Amniotic epithelial cell (primary cell): ENCODE measurements around the gene TSHZ3.

Experiments used
- DNase-seq: peaks from one replicate; pipeline ENCODE4 v3.0.0-alpha.2; 2010; ENCODE audit warnings: low read depth

Gene TSHZ3

DNA sequence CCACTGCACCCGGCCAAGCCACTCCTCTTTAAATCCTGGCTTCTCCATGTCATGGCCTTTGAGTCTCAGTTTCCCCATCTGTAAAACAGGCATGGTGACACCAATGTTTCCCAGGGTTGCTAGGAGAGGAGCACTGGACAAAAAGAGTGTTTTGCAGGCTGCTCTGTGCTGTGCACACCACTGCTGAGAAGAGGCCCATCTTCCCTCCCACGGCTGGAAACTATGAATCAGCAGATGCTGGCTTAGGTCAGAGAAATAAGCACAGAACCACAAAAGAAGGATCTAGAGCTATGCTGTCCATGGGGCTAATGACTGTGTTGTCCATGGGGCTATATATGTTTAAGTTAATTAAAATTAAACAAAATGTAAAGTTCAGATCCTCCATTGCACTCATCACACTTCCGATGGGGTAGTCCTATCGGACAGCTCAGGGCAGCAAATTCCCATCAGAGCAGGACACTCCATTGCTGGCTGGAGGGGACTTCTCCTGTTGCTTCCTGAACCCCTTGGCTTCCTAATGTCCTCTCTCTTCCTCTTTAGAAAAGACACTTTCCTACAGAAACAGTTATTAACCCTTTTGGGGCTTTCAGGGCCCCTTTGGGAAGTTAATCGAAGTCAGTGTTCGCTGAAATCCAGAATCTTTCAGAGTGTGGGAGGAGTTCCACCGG lies 37.1 kb downstream of the TSHZ3 start:
- DNase-seq, result peak; percentile 91

DNA sequence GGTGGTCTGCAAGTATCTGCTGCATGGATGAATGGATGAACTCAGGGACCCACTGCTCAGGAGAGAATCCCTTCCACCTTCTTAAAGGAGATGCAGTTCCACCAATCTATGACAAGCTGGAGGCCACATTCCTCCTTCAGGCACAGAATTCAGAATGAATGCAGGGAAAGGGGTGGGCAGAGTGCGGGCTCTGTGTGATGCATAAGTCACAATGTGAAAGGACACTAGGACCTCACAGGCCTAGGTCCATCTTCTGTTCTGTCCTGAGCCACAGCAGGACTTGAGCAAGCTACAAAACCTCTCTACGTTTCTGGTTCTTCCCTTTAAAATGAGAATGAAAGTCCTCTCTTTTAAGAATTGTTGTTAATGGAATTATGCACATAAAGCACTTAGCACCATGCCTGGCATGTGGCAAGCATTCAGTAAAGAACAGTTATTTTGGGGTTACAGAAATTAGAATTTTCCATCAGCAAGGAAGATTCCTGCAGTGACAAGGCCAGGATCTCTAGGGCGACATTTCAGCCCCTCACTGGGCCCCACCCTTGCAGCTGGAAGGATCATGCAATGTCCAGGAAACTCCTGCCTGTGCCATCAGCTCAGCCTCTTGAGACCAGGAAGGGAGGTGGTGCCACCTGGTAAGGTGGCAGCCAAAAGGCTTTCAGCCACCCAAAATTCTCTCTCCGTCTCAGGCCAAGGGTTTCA lies 38.7 kb downstream of the TSHZ3 start:
- DNase-seq, result no peak

DNA sequence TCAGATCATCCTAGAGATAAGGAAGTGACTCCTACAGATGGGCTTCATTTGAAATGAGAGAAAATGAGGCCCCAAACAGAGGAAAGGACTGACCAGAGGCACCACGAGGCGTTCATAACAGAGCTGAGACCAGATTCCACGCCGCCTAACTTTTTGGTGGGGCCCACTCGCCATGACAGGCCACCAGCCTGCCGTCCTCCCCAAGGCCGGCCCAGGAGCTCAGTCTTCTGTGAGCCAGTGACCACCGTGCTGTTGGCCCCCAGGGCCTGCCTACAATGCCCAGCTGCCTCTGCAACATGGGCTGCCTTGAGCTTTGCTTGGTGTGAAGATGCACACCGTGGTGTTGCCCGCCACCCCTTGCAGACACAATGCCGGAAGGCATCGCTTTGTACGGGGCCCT lies 40.5 kb downstream of the TSHZ3 start:
- DNase-seq, result no peak

DNA sequence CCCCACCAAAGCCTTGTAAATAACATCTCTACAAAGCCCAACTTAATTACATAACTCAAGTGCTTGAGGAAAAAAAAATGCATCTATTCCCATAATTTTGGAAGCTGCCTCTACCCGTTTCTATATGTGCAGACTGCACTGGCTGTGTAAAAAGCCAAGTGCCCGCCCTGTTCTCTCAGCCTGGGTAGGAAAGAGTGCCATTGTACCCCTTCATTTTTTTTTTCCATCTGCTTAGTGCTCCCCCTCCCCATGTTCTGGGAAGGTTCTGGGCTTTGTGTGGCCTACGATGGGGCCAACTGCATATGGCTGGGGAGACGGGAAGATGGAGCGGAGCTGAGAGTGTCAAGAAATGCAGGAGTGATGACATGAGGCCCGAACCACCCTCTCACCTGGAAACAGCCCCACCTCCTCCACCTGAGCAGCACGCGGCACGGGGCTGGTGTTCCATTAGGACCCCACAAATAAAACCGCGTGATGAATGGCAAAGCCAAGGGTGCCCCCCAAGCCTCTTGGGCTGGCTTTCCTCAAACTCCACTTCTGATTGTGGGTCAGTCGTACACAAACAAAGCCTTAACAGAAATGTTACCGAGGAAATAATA lies 42.1 kb downstream of the TSHZ3 start:
- no peak for DNase-seq

DNA sequence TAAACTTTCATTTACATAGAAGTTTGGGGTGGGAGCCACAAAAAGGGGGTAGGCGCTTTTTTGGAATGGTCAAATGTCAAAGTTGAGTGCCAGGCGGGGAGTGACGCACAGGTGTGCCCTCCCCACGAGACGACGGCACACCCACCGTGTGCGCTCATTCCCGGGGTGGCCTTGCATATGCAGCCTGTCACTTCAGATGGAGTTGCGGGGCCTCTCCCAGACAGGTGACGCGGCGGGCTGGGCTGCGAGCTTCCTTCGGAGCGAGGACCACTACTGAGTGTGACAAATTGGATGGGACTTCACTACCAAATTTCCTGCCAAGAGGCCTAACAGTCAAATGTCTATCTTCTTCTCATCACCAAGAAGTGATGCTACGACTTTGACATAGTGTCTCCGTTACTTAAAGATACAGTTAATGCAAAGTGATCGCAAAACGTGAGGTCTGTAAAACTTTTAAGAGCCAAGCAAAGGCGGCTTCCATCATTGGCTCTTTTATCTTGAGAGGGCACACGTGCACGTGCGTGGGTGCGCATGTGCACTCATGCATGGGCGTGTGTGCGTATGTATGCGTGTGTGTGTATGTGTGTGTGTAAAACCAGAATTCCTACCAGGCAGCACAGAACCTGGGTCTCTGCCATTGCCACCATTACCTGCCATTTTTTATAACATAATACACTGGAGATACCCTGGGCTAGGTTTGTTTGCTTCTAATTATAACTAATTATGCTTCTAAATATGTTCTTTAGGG lies 43.1 kb downstream of the TSHZ3 start:
- no peak for DNase-seq

DNA sequence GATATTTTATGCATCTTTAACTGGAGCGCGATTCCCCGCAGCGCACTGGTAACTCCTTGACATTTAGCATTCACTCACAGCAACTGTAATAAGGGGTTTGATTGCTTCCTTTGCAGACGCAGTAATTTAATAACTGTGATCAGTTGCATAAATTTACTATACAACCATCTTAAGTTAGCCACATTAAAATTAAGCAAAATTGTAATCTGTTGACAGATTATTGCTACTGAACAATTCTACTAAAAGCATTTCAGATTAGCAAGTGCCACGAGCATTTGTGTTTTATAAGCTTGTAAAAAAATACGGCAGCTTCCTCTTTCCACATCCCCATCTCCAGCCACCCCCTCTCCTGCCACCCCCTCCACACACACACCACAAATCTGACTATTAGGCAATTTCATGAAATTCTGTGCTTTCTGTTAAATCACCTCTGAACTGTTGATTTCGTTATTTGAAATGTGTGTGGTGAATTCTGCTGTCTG lies 44.4 kb downstream of the TSHZ3 start:
- peak; percentile 71 for DNase-seq

DNA sequence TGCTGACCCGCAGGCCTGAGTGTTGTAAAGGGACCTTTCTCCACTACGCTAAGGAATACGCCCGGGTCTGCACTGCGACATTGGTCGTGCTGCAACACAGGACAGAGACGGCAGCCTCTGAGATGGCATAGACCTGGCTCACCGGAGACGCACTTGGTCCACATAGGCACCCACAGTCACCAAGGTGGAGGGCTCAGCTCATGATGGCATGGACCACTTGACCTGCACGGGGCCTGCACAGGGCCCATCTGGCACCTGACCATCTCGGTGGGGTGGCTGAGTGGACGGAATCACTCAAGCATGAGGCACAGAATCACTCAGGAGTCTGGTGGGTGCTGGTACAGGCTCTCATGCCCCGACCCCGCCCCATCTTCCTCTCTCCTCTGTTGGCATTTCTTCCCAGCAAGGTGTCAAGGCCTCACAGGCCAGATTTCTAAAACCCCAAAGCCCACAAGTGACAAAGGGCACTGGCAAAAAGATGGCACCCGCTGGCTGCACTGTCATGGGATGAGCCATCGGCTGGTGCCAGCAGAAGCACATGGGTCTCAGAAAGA lies 45.9 kb downstream of the TSHZ3 start:
- no peak for DNase-seq

DNA sequence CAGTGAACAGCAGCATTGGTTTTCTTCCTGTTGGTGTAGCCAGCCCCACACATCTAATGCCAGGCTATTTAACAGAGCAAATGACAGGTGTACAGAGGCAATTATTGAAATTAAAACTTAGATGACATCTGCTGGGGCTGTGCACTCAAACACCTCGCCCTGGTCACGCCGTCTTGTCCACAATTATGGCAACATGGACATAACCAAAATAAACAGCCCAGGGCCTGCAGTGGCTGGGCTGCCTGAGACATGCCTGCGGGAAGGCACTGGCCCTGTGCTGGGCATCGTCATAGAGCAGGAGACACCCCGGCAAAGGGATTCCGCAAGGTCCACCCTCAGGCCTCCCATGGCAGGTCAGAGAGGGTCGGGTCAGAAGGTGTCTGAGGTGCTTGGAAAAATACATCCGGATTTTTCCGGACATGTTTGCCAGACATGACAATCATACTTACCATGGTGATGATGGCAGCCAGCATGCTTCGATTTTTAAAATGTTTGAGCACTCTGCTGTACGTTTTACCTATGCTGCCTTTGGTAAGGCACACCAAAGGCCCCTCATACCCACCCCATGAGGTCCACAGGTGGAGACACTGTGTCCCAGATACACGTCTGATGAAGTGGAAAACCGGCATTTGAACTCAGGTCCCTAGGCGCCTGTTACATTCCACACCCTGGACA lies 47.8 kb downstream of the TSHZ3 start:
- no peak for DNase-seq

DNA sequence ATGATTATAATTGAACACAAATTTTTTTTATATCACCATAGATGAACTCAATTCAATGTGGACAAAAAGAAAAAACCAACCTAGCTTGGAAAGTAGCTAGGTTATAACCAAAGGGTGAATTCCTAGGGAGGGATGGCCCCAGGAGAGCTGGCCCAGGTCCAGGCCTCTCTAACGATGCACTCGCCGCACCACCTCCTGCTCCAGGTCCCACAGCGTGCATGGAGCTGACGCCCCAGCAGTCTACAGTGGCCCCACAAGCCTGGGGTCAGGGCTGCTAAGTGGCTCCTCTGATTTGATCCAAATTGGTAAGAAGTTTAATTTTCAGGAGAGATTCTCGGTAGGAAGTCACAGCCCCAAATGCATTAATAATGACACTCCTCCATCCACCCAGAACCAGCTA lies 48.8 kb downstream of the TSHZ3 start:
- no peak for DNase-seq

DNA sequence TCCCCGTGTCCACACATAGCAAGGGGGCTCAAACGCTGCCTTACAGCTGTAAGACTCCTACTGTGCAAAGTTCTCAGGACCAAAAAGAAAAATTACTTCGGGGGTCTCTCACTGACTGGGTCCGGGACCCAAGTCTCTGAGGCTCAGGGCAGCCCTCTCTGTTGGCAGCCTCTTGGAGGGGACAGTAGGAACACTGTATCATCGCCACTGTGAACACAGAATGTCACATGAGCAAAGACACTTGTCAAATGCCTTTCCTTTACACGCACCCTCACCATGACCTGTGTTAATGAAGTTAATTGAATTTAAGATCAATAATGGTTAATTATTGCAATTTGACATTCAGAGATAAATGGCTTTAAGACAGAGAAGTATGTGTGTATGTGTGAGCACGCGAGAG lies 49.6 kb downstream of the TSHZ3 start:
- no peak for DNase-seq

DNA sequence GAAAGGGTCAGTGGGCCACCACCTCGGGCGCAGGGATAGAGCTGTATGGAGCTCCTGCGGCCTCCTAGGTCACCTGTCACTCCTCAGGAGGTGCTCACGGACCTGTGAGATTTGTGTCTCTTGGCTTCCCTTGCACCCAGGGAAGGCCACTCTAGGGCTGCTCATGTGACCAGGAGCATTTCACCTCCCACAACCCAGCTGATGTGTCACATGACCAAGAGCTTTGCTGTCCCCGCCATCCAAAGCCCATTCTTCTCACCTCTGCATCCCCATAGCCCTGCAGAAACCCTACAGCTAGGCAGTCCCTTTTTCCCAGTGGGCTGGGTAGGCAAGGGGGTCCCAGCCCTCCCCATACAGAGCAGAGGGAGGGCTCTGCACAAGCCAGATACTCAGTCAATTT lies 51.2 kb downstream of the TSHZ3 start:
- DNase-seq, result no peak

DNA sequence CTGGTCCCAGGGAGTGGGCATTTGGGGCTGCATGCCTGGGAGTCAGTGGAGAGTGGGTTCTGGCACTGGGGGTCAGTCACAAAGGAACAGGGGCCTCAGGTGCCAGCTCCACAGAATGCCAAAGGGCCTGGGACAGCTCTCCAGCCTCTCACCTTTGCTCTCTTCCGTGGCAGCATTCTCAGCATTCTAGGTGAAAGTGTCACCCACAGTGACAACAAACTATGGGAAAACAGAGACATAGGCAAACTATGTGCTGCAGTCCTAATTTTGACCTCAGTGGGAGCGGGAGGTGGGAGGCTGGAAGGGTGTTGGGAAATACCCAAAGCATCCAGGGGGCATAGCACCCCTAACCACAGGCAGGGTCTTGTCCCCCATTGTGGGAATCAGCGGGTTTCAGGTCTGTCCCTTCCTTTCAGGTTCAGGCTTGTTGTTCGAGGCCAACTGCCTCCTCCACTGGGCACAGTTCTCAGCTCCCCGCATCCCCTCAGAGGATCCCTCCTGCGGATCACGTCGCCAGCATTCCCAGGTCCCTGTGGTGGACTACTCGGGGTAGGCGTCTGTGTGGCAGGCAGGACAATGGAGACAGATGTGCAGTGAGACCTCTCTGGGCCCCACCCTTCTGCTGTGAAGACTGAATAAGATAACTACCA lies 52.4 kb downstream of the TSHZ3 start:
- no peak for DNase-seq

DNA sequence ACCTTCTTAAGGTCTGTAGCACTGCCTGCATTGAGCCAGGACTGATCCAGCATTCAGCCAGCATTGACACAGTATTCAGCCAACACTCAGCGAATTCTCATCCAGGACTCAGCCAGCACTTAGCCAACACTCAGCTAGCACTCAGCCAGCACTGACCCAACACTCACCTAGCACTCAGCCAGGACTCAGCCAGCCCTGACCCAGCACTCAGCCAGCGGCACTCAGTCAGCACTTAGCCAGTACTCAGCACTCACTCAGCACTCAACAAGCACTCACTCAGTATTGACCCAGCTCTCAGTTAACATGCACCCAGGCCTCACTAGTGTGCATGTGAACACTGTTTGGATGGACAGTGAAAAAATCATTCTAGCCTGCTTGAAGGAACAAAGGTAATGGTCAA lies 55.0 kb downstream of the TSHZ3 start:
- no peak for DNase-seq

DNA sequence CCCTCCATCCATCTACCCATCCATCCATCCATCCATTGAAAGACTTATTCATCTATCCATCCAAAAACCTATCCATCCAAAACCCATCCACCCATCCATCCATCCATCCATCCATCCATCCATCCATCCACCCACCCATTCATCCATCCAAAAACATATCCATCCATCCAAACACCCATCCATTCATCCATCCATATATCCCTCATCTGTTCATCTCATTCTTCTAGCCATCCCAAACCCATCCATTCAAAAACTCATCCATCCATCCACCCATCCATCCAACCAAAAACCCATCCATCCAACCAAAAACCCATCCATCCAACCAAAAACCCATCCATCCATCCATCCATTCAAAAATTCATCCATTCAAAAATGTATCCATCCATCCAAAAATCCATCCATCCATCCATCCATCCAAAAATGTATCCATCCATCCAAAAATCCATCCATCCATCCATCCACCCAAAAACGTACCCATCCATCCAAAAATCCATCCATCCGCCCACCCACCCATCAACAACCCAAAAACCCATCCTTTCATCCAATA lies 56.5 kb downstream of the TSHZ3 start:
- DNase-seq, result no peak

DNA sequence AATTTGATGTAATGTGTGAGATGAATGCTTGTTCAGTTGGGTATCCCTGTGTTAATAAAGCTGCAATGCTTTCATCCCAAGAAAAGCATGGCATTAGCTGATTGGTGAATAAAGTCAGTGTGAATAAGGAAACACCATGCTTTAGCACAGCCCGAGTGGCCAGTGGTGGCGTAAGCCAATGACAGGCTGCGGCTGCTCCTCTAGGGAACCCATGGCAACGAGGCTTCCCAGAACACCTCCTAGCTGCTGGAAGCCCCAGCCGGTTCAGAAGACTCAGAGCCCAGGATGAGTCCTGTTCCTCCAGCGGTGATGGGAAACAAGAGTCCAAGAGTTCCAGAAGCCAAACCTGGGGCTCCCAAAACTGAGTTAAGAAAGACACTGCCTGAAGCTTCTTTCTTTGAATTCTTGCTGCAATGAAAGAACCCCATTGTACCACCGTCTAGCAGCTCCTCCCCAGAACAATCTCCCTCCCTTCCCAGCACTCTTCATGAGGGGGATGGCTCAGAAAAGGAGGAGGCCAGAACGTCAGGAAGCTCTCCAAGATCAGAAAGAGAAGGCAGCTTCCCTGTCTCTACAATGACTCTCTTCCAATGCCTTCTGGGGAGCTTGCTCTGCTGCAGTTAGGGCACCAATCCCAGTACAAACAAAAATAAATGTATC lies 58.2 kb downstream of the TSHZ3 start:
- no peak for DNase-seq

DNA sequence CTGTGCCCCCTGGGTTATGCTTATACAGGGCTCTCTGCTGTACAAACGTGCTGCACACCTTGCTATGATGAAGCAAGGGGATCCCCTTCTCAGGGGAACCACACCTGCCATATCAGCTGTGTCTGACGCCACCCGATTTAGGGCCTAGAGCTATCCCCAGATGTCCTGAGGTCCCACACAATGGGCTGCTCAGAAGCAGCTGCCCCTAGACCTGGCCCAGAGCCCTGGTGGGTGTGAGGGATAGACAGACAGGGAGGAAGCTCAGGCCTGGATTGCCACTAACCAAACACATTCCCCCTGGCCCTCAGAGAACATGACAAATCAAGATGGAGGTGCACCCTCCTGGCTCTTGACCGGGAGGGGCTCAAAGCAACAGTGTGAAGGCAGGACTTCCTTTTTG lies 59.3 kb downstream of the TSHZ3 start:
- DNase-seq, result no peak

DNA sequence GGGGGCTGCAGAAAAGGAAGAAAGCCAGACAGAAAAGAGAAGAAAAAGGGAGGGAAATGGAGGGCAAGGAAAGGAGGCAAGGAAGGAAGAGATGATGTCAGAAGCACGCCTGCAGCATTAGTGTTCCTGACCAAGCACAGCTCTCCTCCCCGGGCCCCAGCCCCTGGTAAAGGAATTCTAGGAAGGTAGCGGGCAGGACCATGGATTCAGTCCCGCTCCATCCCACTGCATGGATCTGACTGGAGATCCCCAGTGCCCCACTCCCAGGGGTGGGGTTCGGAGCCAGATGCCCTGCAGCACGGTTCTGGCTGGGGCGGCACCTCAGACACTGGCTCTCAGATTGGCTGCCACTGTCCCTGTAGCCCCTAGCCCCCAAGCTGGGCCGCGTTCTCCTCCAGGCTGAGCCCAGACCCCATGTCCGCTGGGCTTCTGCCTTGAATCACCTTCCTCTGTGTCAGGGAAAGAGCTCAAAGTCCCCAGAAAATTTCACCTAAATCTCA lies 59.8 kb downstream of the TSHZ3 start:
- DNase-seq, result no peak

DNA sequence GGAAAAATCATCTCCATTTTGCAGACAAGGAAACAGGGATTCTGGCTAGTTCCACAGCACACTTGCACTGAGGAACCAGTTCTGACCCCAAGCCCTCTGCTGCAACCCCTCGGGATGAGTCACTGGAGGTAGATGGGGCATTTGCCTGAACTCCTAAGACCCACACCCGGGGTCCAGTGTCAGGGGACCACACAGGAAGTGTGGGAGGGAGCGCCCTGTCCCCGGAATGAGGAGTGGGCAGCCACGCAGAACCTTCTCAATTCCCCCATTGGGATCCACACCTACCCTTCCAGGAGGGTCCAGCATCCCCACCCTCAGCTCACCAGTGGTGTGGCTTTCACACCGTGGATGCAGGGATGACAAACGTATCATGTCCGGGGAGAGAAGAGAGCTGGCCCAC lies 62.7 kb downstream of the TSHZ3 start:
- no peak for DNase-seq

DNA sequence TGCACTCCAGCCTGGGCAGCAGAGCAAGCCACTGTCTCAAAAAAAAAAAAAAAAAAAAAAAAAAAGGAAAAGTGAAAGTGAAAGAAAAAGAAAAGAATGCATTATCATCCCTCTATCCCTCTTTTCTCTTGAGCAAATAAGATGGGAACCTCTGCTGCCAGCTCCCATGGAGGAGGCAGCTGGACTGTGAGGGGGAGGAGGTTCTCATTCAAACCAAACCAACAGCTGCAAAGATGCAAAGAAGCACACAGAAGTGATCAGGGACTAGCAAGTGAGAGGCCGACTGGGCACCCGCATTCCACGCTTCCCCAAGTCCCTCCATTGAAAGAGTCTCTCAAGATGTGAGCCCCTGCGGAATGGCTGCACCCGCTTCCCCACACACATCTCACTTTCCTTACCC lies 63.5 kb downstream of the TSHZ3 start:
- DNase-seq, result peak; percentile 53

DNA sequence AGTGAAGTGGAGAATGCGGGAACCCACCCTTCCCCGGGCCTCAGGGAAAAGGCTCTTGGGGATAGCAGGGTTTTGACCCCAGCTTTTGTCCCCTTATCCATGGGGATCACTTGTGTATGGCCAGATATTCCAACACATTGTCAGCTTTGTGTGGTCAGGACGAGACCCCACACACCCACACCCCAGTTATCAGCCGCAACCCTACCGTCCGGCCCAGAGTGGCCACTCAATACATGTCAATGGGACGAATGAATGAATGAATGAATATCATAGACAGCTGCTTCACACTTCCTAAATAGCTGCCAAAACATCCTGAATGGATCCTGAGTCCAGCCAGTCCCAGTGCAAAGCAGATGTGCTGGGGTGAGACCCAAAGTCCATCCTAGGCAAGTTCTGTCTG lies 64.6 kb downstream of the TSHZ3 start:
- DNase-seq, result no peak
